Skeletal muscle satellite cell (primary cell): ENCODE results near the gene KASH5.
"Not testable (repeated sequence)": the region's sequence is repeated elsewhere in the genome, so short reads cannot be mapped to it uniquely, and the experiment has no call there.

Source experiments
- H3K27me3 ChIP-seq: 2 replicates; pipeline ENCODE4 v1.7.0; 2013; ENCODE audit warnings: low read length; ENCODE audit not compliant: control insufficient read depth, insufficient read depth
- H3K36me3 ChIP-seq: 2 replicates; pipeline ENCODE4 v1.7.0; 2013; ENCODE audit warnings: mild to moderate bottlenecking, control low read depth, low read length; ENCODE audit not compliant: insufficient read depth
- H3K4me1 ChIP-seq: 2 replicates; pipeline ENCODE4 v1.7.0; 2013; ENCODE audit warnings: low read length; ENCODE audit not compliant: control insufficient read depth, insufficient read depth
- H3K4me2 ChIP-seq: 2 replicates; pipeline ENCODE4 v1.7.0; 2013; ENCODE audit warnings: mild to moderate bottlenecking, low read length
- H3K4me3 ChIP-seq: 2 replicates; pipeline ENCODE4 v1.7.0; 2013; ENCODE audit warnings: low read length
- H3K9ac ChIP-seq: 2 replicates; pipeline ENCODE4 v1.7.0; 2013; ENCODE audit warnings: mild to moderate bottlenecking, low read depth, low read length, moderate library complexity
- H3K9me3 ChIP-seq: replicated peaks from 2 replicates; pipeline ENCODE4 v1.7.0; 2013; ENCODE audit warnings: mild to moderate bottlenecking, control low read depth, low read length

Gene KASH5

GRCh38 chr19:49444100-49444700, 56.2 kb downstream of the KASH5 start:
- peak overlapping the region; percentile 97 for H3K4me2 ChIP-seq
- H3K9me3 ChIP-seq, H3K36me3 ChIP-seq, H3K9ac ChIP-seq, H3K4me1 ChIP-seq, H3K4me3 ChIP-seq: not testable (repeated sequence)
- H3K27me3 ChIP-seq, result peaks cover 30% of the 10 kb centered on the region

DNA sequence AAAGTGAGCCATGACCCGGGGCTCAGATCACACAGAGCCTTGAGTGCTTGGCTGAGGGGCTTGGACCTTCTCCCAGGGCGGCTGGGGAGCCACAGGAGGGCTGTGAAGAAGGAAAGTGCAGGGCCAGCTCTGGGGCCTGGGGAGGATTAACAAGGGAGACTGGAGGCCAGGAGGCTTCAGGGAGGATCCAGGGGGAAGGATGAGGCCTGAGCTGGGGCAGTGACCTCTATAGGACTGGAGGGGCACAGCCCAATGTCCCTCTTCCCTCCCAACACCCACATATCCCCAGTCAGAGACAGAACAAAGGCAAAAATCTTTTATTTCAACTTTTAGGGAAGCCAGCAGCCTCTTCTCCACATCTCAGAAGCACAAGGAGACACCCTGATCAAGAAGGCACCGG, 57.9 kb downstream of the KASH5 start:
- H3K27me3 ChIP-seq, result peaks cover 13% of the 10 kb centered on the region
- no peak overlapping the region for H3K4me3 ChIP-seq
- peaks cover 8% of the 10 kb centered on the region for H3K36me3 ChIP-seq
- H3K9me3 ChIP-seq, result no peaks in the 10 kb centered on the region
- H3K4me2 ChIP-seq, result no peak overlapping the region
- peaks cover 5% of the 10 kb centered on the region for H3K4me1 ChIP-seq
- H3K9ac ChIP-seq, result no peak overlapping the region

- Histone ChIP-seq H3K4me1 (peaks cover 5% of the 10 kb centered on the region), H3K4me3 (no peak overlapping the region)
Observed at GRCh38 chr19:49447485-49448431, 59.7 kb downstream of the KASH5 start.

DNA sequence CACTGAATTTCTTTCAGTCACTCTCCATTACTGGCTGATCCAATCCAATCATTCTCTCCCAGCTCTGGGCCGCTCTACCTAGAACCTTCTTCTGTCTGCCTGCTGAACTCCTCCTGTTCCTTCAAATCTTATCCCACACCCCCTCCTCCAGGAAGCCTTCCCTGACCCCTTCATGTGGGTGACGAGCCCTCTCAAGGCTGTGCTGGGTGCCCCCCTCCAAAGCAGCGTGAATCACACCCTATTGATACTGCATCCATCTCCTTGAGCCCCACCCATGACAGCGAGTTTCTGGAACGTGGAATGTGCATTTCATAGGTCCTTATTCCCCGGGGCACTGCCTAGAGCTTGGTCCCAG, 60.4 kb downstream of the KASH5 start:
- peaks cover 5% of the 10 kb centered on the region for H3K4me1 ChIP-seq
- no peaks in the 10 kb centered on the region for H3K9me3 ChIP-seq
- H3K4me3 ChIP-seq, result no peak overlapping the region
- no peak overlapping the region for H3K9ac ChIP-seq
- no peak overlapping the region for H3K4me2 ChIP-seq
- H3K36me3 ChIP-seq, result peaks cover 8% of the 10 kb centered on the region
- no peaks in the 10 kb centered on the region for H3K27me3 ChIP-seq

More at GRCh38 chr19:49447485-49448431, 59.7 kb downstream of the KASH5 start:
- Histone ChIP-seq H3K9me3 (no peaks in the 10 kb centered on the region), H3K4me2 (no peak overlapping the region), H3K9ac (no peak overlapping the region), H3K36me3 (peaks cover 8% of the 10 kb centered on the region), H3K27me3 (no peaks in the 10 kb centered on the region)

DNA sequence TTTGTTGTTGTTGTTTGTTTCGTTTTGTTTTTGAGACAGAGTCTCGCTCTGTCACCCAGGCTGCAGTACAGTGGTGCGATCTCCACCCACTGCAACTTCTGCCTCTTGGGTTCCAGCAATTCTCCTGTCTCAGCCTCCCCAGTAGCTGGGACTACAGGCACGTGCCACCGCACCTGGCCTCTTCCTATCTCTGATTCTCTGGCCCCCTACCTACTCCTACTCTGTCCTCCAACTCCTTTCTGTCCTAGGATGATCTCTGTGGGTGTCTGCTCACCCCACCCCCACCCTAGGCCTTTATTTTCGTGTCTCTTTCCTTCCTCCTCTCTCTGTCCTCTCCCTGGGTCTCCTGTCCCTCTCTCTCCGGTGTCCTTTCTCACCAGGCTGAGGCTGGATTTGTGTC, 62.4 kb downstream of the KASH5 start:
- peak overlapping the region; percentile 90 for H3K9ac ChIP-seq
- peak overlapping the region; percentile 91 for H3K4me2 ChIP-seq
- H3K4me3 ChIP-seq, result peak overlapping the region; percentile 84
- no peaks in the 10 kb centered on the region for H3K9me3 ChIP-seq
- H3K36me3 ChIP-seq, result peaks cover 8% of the 10 kb centered on the region
- no peaks in the 10 kb centered on the region for H3K27me3 ChIP-seq
- peaks cover 13% of the 10 kb centered on the region for H3K4me1 ChIP-seq

DNA sequence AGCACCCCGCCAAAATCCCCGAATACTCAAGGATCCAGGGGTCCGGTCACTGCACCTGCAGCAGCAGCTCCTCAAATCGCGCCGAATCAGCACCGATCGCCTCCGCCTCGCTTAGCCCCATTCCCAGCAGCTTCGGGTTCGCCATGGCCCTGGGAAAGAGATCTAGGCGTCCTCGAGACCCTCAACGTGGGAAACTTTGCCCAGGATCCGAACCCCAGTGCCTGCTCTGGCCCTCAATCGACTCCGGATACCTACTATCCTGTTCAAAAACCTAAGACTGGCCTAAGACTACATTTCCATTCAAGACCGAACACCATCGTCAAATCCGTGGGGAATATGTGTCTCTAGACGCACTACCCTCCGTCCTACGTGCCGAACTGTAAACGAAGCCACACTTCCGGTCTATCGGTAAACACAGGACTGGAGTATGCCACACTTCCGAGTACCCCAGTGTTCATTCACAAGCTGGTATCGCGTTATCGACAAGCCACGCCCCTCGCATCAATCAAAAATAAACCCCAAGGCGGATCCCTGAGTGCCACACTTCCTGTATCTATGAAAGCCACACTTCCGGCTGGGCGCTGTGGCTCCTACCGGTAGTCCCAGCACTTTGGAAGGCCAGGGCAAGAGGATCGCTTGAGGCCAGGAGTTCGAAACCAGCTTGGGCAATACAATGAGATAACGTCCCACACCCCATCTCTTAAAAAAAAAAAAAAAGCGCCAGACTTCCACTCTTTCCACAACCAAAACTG, 63.6 kb downstream of the KASH5 start, which contains the start of gene PIH1D1:
TSS of gene PIH1D1 (minus strand) at position 385 of the 752 bp plus-strand sequence. CDS start at position 145, 240 bp downstream.
- Histone ChIP-seq H3K4me3 (peak within 1 kb of the TSS; percentile 84), H3K4me1 (peaks cover 21% of the 10 kb centered on the region), H3K9me3 (no peaks in the 10 kb centered on the region), H3K9ac (peak within 1 kb of the TSS; percentile 94), H3K36me3 (peaks cover 8% of the 10 kb centered on the region), H3K4me2 (peak within 1 kb of the TSS; percentile 91), H3K27me3 (no peaks in the 10 kb centered on the region)

- no peaks in the 10 kb centered on the region for H3K9me3 ChIP-seq
- peaks cover 21% of the 10 kb centered on the region for H3K4me1 ChIP-seq
- H3K27me3 ChIP-seq, result no peaks in the 10 kb centered on the region
- peak within 1 kb of the TSS; percentile 94 for H3K9ac ChIP-seq
- peak within 1 kb of the TSS; percentile 73 for H3K4me3 ChIP-seq
- peaks cover 8% of the 10 kb centered on the region for H3K36me3 ChIP-seq
- peak within 1 kb of the TSS; percentile 88 for H3K4me2 ChIP-seq
Observed at GRCh38 chr19:49453013-49453756, 65.1 kb downstream of the KASH5 start, which contains the start of gene ALDH16A1. TSS of gene ALDH16A1 (plus strand) at chr19:49453225. CDS start at chr19:49453332, 107 bp downstream.

DNA sequence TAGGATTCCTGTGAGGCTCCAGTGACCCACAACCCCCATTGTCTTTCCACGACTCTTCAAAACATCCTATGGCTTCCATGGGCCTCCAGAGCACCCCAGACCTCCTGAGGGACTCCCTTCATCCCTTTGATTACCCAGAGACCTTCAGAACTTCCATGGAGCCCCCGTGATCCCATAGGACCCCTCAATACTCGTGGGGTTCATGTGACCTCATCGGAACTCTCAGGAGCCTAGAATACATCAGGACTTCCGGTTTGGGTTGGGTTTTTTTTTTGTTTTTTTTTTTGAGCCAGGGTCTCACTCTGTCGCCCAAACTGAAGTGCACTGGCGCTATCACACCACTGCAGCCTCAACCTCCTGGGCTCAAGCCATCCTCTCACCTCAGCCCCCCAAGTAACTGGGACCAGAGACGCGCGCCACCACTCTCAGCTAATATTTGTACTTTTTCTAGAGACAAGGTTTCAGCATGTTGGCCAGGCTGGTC, 65.8 kb downstream of the KASH5 start:
- Histone ChIP-seq H3K9me3 (no peaks in the 10 kb centered on the region), H3K36me3 (peaks cover 4% of the 10 kb centered on the region), H3K27me3 (no peaks in the 10 kb centered on the region), H3K4me3 (peak overlapping the region; percentile 73), H3K4me1 (peaks cover 24% of the 10 kb centered on the region), H3K4me2 (peak overlapping the region; percentile 88), H3K9ac (peak overlapping the region; percentile 94)

- H3K9ac ChIP-seq, result peak overlapping the region; percentile 43
- no peaks in the 10 kb centered on the region for H3K27me3 ChIP-seq
- H3K9me3 ChIP-seq, result no peaks in the 10 kb centered on the region
- no peak overlapping the region for H3K4me3 ChIP-seq
- H3K4me1 ChIP-seq, result peaks cover 20% of the 10 kb centered on the region
- no peak overlapping the region for H3K4me2 ChIP-seq
- peaks cover 6% of the 10 kb centered on the region for H3K36me3 ChIP-seq
Observed at GRCh38 chr19:49455773-49456172, 67.7 kb downstream of the KASH5 start.

DNA sequence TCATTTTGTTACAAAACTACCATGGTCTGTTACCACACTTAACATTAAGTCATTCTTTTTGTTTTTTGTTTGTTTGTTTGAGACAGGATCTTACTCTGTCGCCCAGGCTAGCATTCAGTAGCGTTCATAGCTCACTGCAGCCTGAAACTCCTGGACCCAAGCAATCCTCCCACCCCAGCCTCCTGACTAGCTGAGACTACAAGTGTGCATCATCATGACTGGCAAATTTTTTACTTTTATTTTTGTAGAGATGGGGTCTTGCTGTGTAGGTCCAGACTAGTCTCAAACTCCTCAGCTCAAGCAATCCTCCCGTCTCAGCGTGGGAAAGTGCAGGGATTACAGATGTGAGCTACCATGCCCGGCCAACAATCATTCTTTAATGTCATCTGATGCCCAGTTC, 68.3 kb downstream of the KASH5 start:
- H3K36me3 ChIP-seq, result peaks cover 6% of the 10 kb centered on the region
- peaks cover 19% of the 10 kb centered on the region for H3K4me1 ChIP-seq

More for the DNA sequence above, 68.3 kb downstream of the KASH5 start:
- H3K4me3 ChIP-seq, result no peak overlapping the region
- H3K4me2 ChIP-seq, result no peak overlapping the region
- no peaks in the 10 kb centered on the region for H3K27me3 ChIP-seq
- no peaks in the 10 kb centered on the region for H3K9me3 ChIP-seq
- H3K9ac ChIP-seq, result peak overlapping the region; percentile 43
